Aorta (tissue), 5 donors: ENCODE measurements around the gene RNF227. TPM values are rescaled to one million over a fixed set of nuclear protein-coding genes. Genes with fewer than 3 reads are reported as not detected.

ENCODE experiments used
- ATAC-seq: fragments of 200-7000 bp; cut with Tn5 transposase; one replicate; pipeline ENCODE4 v1.9.1; 2022; ENCODE audit warnings: moderate library complexity; ENCODE audit not compliant: low FRiP score
- DNase-seq, 2 donors: peaks; one replicate each; pipeline ENCODE4 v3.0.0-alpha.2; 2020
- H3K27ac ChIP-seq, 2 donors: one replicate each; pipeline ENCODE4 v1.5.1; 2013; ENCODE audit warnings: low read length in 2 of 2, mild to moderate bottlenecking in 2 of 2, moderate library complexity in 2 of 2, control low read depth in 1 of 2, inconsistent platforms in 1 of 2, low read depth in 1 of 2
- H3K27me3 ChIP-seq, 2 donors: one replicate each; pipeline ENCODE4 v1.6.1; 2013; ENCODE audit warnings: control low read depth in 1 of 2, low read length in 1 of 2, mild to moderate bottlenecking in 1 of 2, moderate library complexity in 1 of 2; ENCODE audit not compliant: insufficient read depth in 2 of 2, control insufficient read depth in 1 of 2
- H3K36me3 ChIP-seq, 2 donors: one replicate each; pipeline ENCODE4 v1.6.1; 2013; ENCODE audit warnings: control low read depth in 1 of 2, low read length in 1 of 2, mild to moderate bottlenecking in 1 of 2; ENCODE audit not compliant: insufficient read depth in 2 of 2, control insufficient read depth in 1 of 2
- H3K4me1 ChIP-seq, 2 donors: one replicate each; pipeline ENCODE4 v1.6.1; 2013; ENCODE audit warnings: low read length in 2 of 2, control low read depth in 1 of 2, mild to moderate bottlenecking in 1 of 2, moderate library complexity in 1 of 2; ENCODE audit not compliant: insufficient read depth in 2 of 2, control insufficient read depth in 1 of 2
- H3K4me3 ChIP-seq, 2 donors: one replicate each; pipeline ENCODE4 v1.5.1; 2013; ENCODE audit warnings: low read length in 2 of 2, control low read depth in 1 of 2, mild to moderate bottlenecking in 1 of 2
- H3K9me3 ChIP-seq: one replicate; pipeline ENCODE4 v1.6.1; 2013; ENCODE audit warnings: mild to moderate bottlenecking, low read length; ENCODE audit not compliant: control insufficient read depth
- WGBS, 2 donors: extraction: QIAGEN DNeasy Blood & Tissue Kit; methylation state at CpG; one replicate each; pipeline ENCODE4 v1.1.7; 2013; 5-methylcytosine and 5-hydroxymethylcytosine counted together
- intact Hi-C, 2 donors: fragments of 100-400 bp; cut with DNase I; formaldehyde crosslinking; loops; one replicate each; pipeline versions ENCODE4 v1.14.2 to v1.15.0; 2022
- polyA plus RNA-seq, 2 donors: library from polyadenylated mRNA; stranded (reverse); fragments of 200-250 nt; gene quantifications; one replicate each; pipeline ENCODE4 v1.2.3, GENCODE V29; 2013
- total RNA-seq, 2 donors: library from RNA; stranded (reverse); fragmentation: NEBNext Ultra II Directional; extraction: Animal tissue kit (Norgen Biotek cat#: 25700); gene quantifications; one replicate each; pipeline ENCODE4 v1.2.1, GENCODE V29; 2021
- donor health status: healthy with polysubstance abuse.
- donor health status: Bipolar disorder and iron deficiency.
- donor health status: DM: no; HTN: no; CAD: no.
- donor health status: DM: no; HTN: no; CAD: no.
- donor health status: DM: yes; HTN: yes; CAD: no.

The RNF227 gene
- total and polyA plus RNA-seq, 4 donors, result 0.50 to 3.0 (median 1.9) TPM

DNA sequence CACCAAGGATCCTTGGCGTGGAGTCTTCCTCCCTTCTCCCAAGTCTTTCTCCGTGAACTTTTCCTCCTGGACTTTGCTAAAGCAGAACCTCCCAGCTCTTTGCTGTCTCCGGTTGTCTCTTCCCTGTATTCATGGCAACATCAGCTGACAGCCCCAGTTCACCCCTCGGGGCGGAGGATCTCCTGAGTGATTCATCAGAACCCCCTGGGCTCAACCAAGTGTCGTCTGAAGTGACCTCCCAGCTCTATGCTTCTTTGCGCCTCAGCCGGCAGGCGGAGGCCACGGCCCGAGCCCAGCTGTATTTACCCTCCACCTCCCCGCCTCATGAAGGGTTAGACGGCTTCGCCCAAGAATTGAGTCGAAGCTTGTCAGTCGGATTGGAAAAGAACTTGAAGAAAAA is 16.9 kb upstream of the RNF227 start:
- peak in 1 of 2 donors; percentile 59 for DNase-seq
- Histone ChIP-seq H3K4me1 (no peaks in the 10 kb centered on the region), H3K27me3 (no peaks in the 10 kb centered on the region), H3K4me3 (peak overlapping the region; percentile 40 to 61), H3K27ac (no peak overlapping the region), H3K9me3 (no peaks in the 10 kb centered on the region), H3K36me3 (peaks cover 0 to 2% of the 10 kb centered on the region in 2 donors)
- ATAC-seq, result no peak
- intact Hi-C loops, result loop anchor here in 1 of 2 donors (1.0 to 10.0 kb wide), 2 partner anchors 44 to 122 kb away; no protein-coding TSS in a partner anchor
- 5 to 7% methylated on average over 16 of the region's 16 CpGs for WGBS, 2 donors

DNA sequence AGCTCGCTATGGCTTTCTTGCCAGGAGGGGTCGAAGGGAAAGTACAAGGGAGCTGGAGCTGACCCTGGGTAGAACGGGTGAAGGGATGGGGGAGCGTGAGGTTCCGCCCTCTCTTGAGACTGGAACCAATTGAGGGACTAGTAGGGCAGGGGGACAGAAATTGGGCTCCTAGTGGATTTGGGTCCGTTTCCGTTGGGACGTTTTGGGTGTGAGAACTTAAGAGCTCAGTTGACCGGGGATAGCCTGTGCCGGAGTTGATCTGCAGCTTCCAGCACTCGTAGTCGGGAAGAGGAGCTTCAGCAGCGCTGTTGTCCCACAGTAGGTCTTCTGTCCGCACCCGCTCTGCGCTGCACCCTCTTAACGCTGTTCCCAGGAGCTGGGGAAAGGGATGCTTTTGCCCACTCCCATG is 16.4 kb upstream of the RNF227 start:
- no peaks in the 10 kb centered on the region for H3K4me1 ChIP-seq
- H3K36me3 ChIP-seq, result peaks cover 0 to 2% of the 10 kb centered on the region in 2 donors
- no peaks in the 10 kb centered on the region for H3K27me3 ChIP-seq
- ATAC-seq, result peak; percentile 61
- no peak overlapping the region for H3K27ac ChIP-seq
- no peaks in the 10 kb centered on the region for H3K9me3 ChIP-seq
- intact Hi-C loops, result loop anchor here in 1 of 2 donors (1.0 to 10.0 kb wide), 2 partner anchors 43 to 122 kb away; no protein-coding TSS in a partner anchor
- 0 to 1% methylated on average over 17 of the region's 17 CpGs for WGBS, 2 donors
- no peak for DNase-seq
- H3K4me3 ChIP-seq, result peak overlapping the region; percentile 40 to 61

DNA sequence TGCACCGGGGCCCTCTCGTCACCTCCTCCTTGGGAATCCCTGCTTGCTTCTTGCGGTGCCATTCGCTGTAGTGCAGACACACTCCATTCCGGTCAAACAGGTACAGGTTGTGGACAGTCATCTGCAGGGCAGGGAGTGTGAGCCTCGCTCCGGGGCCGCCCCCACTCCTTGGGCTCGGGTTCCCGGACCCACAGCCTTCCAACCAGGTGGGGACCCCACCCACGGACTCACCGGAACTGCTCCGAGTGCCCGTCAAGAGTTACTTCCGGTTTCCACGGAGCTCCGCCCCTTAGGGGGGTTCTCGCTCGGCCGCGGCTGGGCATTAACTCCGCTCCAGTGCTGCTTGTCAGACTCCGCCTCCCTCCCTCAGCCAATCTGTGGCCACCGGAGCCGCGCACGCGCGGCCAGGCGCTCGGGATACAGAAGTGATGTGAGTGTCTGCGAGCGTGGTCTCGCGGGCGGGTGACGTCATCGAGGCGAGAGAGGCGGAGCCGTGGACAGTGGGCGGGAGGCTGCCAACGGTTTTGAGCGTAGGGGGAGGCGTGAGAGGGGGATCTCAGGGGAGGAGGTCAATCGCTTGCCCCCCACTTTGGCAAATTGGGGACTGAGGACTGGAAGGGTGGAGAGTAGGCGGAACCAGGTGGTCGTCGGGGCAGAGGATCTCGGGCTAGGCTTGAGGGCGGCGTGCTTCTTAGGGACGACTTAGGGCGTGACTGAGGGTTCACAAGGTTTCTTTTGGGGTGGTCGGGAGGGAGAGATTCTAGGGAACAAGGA is 15.8 kb upstream of the RNF227 start, which contains the start of the genes CNTROB and TRAPPC1:
Gene CNTROB, plus strand, starts transcription at position 498 of the 774 bp plus-strand sequence. CDS start 874 bp downstream, outside the sequence.
Gene TRAPPC1, minus strand, starts transcription at position 238 of the 774 bp plus-strand sequence. Its CDS starts 117 bp downstream, at position 121.
- Histone ChIP-seq H3K36me3 (peaks cover 0 to 2% of the 10 kb centered on the region in 2 donors), H3K4me3 (peak within 1 kb of the TSS; percentile 59 to 61), H3K27me3 (no peaks in the 10 kb centered on the region), H3K27ac (no peak within 1 kb of the TSS), H3K4me1 (no peaks in the 10 kb centered on the region), H3K9me3 (no peaks in the 10 kb centered on the region)
- ATAC-seq (peak; percentile 99), DNase-seq (peak; percentile 100)
- intact Hi-C loops, result loop anchor here in 1 of 2 donors (1.0 to 10.0 kb wide), 2 partner anchors 43 to 123 kb away; no protein-coding TSS in a partner anchor
- WGBS, 2 donors, result 0% methylated on average over 55 of the region's 55 CpGs

DNA sequence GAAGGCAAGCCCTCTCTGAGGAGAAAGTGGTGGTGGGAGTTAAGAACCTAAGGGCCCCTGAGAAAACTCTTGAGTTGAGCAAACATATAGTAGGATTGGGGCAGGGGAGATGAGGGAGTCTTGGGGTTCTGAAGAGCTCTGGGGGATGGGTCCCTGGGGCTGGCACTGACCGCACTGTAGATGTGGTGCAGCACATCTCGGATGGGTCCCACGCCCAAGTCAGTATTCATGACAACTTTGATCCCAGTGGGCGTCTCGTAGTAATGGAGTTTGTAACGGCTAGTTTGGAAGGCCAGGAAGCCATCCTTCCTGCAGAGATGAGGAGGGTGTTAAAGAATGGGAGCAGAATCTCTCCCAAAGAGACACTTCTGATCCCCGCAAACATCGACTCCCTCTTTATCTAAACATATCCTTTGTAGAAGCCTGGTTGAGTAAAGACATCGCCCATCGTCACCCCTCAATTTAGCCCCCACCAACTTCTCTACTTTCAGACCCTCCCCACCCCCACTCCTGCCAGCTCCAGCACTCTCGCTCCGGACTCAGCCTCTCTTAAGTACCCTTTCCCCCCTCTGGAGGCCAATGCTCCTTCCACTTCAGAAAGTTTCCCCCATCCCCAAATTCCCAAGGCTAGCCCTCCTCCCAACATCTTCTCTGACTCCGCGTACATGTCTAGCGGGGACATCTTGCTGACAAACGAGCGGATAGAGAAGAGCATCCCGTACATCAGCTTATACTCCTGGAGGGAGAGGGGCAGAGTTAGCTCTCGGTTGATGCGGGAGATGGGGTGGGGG is 14.9 kb upstream of the RNF227 start:
- intact Hi-C loops, result loop anchor here in 1 of 2 donors (10.0 kb wide), 1 partner anchor 124 kb away; no protein-coding TSS in a partner anchor
- Histone ChIP-seq H3K9me3 (no peaks in the 10 kb centered on the region), H3K36me3 (no peaks in the 10 kb centered on the region), H3K4me1 (no peaks in the 10 kb centered on the region), H3K27me3 (no peaks in the 10 kb centered on the region), H3K4me3 (peak overlapping the region; percentile 45 to 59), H3K27ac (no peak overlapping the region)
- 38% methylated on average over 20 of the region's 20 CpGs for WGBS, 2 donors
- DNase-seq (no peak), ATAC-seq (no peak)

DNA sequence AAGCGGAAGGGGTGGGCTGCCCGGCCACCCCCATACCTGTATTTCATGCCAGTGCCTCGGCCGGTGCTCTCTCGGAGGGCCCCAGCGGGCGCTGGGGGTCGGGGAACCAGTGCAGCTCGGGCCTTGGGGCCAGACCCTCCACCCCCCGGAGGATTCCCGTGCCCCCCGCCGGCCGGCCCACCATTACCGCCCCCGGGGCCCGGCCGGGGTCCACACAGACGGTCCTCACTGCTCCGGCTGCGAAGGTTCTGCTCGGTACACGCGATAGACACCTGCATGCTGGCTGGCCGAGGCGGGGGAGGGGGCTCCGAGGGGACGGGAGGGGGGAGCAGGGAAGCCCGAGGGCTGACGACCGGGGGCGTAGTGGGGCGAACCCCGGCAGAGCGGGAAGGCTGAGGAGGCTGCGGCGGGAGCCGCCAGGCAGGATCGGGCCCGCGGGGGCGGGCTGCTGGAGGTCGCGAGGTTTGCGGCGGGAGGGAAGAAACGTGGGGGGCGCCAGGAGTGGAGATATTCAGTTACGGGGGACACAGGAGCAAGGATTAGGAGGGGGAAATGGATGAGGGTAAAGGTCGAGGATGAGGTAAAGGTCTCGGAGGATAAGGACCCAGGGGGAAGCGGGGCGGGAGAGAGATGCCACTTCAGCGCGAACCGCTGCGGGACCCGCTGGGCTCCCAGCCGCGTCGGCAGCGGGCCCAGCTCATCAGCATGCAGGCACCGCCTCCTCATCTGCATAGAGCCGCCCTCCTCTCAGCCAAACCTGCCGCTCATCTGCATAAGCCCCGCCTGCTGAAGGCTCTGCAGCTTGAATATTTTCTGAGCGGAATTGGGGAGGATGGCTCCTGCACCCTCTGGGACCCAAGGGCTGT is 13.3 kb upstream of the RNF227 start, which contains the start of gene KCNAB3:
Gene KCNAB3, minus strand, starts transcription at position 699 of the 866 bp plus-strand sequence. Its CDS starts 421 bp downstream, at position 278.
- DNase-seq (peak in 1 of 2 donors; percentile 64), ATAC-seq (no peak)
- H3K27ac ChIP-seq, result no peak within 1 kb of the TSS
- H3K4me1 ChIP-seq, result no peaks in the 10 kb centered on the region
- H3K27me3 ChIP-seq, result no peaks in the 10 kb centered on the region
- no peak within 1 kb of the TSS for H3K4me3 ChIP-seq
- H3K36me3 ChIP-seq, result no peaks in the 10 kb centered on the region
- H3K9me3 ChIP-seq, result no peaks in the 10 kb centered on the region
- WGBS, 2 donors, result 32 to 39% methylated on average over 62 to 67 of the region's 67 CpGs
- intact Hi-C loops, result loop anchor here in 1 of 2 donors (10.0 kb wide), 1 partner anchor 125 kb away; no protein-coding TSS in a partner anchor

DNA sequence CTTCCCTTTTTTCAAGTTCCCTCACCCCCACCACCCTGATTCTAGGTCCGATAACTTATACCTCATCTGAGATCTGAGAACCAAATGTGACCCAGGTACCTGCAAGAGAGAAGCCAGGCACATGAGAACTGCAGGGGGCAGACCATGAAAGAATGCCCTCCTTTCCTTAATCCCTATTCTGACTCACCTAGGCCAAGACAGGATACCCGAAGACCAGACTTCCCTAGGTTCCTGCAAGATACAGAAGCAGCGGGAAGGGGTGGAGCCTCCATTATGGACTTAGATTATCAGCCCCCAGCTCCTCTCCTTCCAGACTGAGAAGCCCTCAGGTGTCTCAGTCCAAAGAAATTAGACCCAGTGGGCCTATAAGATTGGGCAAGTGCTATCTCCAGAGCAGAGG is 11.5 kb upstream of the RNF227 start:
- Histone ChIP-seq H3K4me3 (no peak overlapping the region), H3K27me3 (no peaks in the 10 kb centered on the region), H3K4me1 (no peaks in the 10 kb centered on the region), H3K36me3 (no peaks in the 10 kb centered on the region), H3K27ac (no peak overlapping the region), H3K9me3 (no peaks in the 10 kb centered on the region)
- intact Hi-C loops, result no loop called here
- no peak for ATAC-seq
- DNase-seq, result no peak
- WGBS, 2 donors, result 84 to 94% methylated on average over 3 of the region's 3 CpGs

DNA sequence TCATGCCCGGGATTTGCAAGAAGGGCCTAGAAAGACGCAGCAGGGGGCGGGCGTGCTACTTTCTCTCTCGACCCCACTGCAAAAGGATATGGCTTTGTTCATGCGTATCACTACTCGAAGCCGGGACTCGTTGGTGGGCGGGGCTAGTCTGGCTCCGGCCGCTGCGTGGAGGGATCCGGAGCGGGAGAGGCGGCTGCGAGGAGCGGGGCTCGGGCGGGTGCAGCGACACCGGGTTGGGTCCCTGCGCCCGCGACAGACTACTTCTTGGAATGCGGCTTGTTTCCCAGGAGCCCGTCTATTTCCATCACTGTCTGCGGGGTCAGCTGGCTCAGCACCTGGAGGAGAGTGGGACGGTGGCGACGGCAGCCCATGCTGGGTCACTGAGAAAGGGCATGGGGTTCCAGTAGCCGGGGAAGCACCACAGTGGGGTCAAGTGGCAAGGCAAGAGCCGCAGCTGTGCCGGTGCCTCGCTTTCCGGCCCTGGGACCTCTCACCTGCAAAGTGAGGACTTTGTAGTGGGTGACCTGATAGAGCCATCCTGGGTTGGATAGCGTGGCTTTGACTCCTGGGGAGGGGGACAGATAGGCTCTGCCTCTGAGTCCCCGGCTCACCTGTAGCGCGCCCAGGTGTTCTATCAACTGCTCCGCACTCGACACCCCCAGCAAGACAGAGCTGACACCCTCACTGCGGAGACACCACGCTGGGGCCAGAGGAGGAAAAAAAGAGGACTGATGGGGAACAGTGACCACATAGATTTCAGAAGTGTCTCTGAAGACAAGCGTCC is 6.9 kb upstream of the RNF227 start:
- no peaks in the 10 kb centered on the region for H3K36me3 ChIP-seq
- intact Hi-C loops, result loop anchor here in 1 of 2 donors (5.0 kb wide), 1 partner anchor 61 kb away; no protein-coding TSS in a partner anchor
- 21 to 22% methylated on average over 43 to 45 of the region's 45 CpGs for WGBS, 2 donors
- H3K27ac ChIP-seq, result no peak overlapping the region
- peak overlapping the region in 1 of 2 donors; percentile 21 for H3K4me3 ChIP-seq
- no peaks in the 10 kb centered on the region for H3K4me1 ChIP-seq
- peak; percentile 92 for ATAC-seq
- no peaks in the 10 kb centered on the region for H3K27me3 ChIP-seq
- H3K9me3 ChIP-seq, result no peaks in the 10 kb centered on the region
- DNase-seq, result peak; percentile 92 to 94
